ENCODE results near the gene HAVCR1.
"Not testable (repeated sequence)": the region's sequence is repeated elsewhere in the genome, so short reads cannot be mapped to it uniquely, and the experiment has no call there.

Gene HAVCR1

GRCh38 chr5:157049605-157050004, 9.3 kb downstream of the HAVCR1 start:
- DNase-seq (ENCODE audit: low read depth), result no peak

DNA sequence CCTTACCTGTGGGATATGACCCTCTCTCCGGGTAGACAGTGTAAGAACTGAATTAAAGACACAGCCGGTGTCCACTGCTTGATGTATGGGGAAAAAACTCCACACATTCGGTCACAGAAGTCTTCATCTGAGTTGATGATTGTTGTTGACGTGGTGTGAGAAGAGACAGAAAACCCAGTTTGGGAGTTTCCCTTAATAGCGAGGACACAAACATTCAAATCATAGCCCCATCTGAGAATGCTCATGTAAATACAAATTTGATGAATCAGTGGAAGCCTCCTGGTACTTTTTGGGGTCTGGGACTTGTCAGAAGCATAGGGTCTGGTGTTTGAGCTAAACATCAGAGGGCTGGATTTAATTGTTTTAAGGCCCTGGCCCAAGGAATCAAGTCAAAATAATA, 11.0 kb downstream of the HAVCR1 start:
- DNase-seq (ENCODE audit: low read depth), result no peak

GRCh38 chr5:157047016-157047415, 11.9 kb downstream of the HAVCR1 start:
- not testable (repeated sequence) for DNase-seq (ENCODE audit: low read depth)

DNA sequence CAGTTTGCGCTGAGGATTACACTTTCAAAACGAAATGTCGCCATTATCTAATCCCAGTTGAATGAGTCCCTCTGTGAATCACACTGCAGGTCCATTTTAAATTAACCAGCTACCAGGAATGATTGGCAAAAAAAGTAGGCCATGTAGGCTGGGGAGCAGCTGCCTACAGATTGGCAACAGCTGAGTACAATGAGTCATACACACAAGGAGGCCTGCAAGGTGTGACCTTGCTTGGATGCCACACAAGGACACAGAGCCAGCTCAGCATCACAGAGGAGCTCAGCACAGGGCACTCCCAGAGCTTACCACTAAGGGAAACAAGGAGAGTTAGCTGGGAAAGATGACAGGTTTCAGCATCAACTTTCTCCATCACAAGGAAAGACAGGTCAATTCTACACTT, 12.9 kb downstream of the HAVCR1 start:
- no peak for DNase-seq (ENCODE audit: low read depth)

GRCh38 chr5:157045601-157046000, 13.3 kb downstream of the HAVCR1 start:
- DNase-seq (ENCODE audit: low read depth), result no peak

GRCh38 chr5:157038568-157039187, 20.2 kb downstream of the HAVCR1 start:
- DNase-seq (ENCODE audit: low read depth), result no peak

GRCh38 chr5:157034106-157035072, 24.5 kb downstream of the HAVCR1 start:
- not testable (repeated sequence) for DNase-seq (ENCODE audit: low read depth)

DNA sequence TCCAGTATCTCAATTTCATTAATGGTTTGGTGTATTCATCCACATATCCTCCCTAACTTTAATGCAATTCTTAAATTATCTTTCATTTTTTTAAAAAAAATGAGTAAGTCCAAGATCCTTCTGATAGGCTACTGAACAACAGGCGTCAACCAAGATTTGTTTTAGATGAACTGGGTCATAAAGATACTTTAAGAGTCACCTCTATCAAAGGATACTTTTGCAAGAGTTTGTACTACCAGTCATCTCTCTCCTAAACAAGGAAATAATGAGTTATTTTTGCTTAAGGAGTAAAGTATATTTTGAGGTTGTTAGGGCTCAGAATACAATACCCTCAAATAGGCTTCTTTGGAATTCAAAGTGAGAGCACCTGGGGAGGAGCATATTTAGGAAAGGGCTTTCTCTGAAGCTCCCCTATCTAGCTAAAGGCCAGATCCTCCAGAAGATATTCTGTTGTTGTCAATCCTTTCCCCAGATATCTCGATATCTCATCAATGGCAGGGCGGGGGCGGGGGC, 25.8 kb downstream of the HAVCR1 start:
- DNase-seq (ENCODE audit: low read depth), result no peak

GRCh38 chr5:157030692-157031091, 28.2 kb downstream of the HAVCR1 start:
- DNase-seq (ENCODE audit: low read depth), result no peak

DNA sequence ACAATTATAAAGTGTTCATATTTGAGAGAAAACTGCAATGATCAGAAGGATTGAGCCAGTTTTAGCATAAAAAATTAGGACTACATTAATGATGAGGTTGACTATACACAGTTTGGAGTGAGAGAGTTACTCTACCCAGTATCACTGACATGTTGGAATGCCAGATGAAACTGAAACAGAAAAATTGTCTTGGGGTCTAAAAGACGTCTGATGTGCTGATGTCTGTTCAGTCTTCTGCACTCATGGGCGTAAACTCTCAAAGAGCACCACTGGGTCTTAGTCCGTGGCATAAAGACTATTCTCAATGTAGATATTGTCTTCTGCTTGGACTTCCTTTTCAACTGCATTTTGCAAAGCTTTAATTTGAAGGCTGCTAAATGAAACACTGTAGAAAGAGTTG, 29.5 kb downstream of the HAVCR1 start:
- DNase-seq (ENCODE audit: low read depth), result no peak

DNA sequence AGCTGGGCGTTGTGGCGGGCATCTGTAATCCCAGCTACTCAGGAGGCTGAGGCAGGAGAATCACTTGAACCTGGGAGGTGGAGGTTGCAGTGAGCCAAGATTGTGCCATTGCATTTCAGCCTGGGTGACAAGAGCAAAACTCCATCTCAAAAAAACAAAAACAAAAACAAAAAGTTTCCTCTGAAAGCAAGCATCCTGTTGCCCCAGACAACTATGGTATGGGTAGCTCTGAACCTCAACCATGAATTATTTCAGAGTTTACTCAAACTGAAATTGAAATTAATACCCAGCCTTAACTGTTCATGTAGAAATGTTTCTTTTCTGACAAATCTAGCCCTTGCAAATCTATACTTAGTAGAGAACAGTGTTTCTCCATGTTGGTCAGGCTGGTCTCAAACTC, 31.3 kb downstream of the HAVCR1 start:
- not testable (repeated sequence) for DNase-seq (ENCODE audit: low read depth)

DNA sequence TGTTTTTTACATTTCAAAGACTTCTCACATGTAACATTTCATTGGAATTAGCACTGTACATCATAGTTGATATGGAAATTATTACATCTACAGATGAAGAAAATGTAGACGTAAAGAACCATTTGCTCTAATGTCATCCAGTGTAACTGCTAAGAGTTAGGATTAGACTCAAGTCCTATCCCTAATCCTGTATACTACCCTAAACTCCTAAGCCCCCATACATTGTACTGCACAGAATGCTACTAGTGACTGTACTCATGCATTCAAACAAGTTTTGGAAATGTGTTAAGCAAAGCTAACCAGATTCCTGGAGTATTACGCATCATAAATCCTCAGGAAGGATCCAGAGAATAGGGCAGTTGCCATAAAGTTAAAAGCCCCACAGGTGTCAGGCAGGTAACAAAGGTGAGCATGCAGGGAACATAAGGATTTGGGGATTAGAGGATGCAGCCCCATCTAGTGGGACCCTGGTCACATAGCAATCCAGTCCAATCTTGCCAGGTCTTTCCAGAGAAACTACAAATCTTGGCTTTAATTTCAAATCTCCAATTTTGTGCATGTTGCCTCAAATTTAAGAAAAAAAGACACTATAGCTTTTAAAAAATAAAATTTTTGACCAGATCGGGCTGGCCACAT, 32.0 kb downstream of the HAVCR1 start:
- no peak for DNase-seq (ENCODE audit: low read depth)

- peak; percentile 9 for DNase-seq (ENCODE audit: low read depth)
Observed at GRCh38 chr5:157025093-157025698, 33.7 kb downstream of the HAVCR1 start.

GRCh38 chr5:157024208-157024959, 34.5 kb downstream of the HAVCR1 start:
- no peak for DNase-seq (ENCODE audit: low read depth)

DNA sequence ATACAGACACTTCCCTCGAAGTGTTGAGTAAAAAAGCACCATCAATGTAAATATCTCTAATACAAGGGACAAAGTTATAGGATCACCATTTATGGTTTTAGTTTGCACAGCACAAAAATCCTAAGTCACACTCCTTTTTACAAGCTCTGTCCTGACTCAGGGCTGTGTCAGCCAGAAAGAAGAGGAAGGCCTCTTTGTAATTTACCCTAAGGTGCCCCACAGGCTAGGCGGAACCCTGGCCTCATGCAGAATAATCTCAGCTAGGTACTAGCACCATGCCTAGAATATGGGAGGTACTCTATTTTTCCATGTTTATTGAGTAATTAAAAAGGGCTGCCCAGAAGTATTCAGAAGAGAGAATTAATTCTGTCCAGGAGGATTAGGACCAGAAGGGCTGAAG, 36.9 kb downstream of the HAVCR1 start:
- DNase-seq (ENCODE audit: low read depth), result no peak

- no peak for DNase-seq (ENCODE audit: low read depth)
Observed at GRCh38 chr5:157020511-157021222, 38.2 kb downstream of the HAVCR1 start.

GRCh38 chr5:157020002-157020401, 38.9 kb downstream of the HAVCR1 start:
- no peak for DNase-seq (ENCODE audit: low read depth)

- DNase-seq (ENCODE audit: low read depth), result not testable (repeated sequence)
Observed at GRCh38 chr5:157014143-157014542, 44.8 kb downstream of the HAVCR1 start.

DNA sequence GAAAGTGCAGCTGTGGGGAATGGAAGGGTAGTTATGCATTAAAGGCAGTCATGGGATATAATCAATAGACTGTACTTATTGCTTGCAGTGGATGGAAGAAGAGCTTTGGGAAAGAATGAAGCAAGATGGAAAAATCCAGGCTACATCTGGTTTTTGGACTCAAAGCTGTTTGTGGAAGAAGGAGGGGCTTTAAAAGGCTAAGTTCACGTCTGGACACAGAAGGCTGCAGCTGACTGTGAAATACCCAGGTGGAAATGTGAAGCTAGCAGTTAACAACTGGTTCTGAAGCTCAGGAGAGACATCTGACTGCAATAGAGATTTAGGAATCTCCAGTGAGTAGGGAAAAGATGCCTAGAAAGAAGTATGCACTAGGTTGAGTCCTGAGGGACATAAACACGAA, 52.7 kb downstream of the HAVCR1 start:
- no peak for DNase-seq (ENCODE audit: low read depth)

GRCh38 chr5:157004893-157005551, 53.9 kb downstream of the HAVCR1 start:
- no peak for DNase-seq (ENCODE audit: low read depth)
